Choroid plexus epithelial cell (primary cell): ENCODE data around the gene DAPK1.
A peak's percentile ranks its signal among the peaks of the same experiment; 100 is the strongest.
"Not testable (repeated sequence)": the region's sequence is repeated elsewhere in the genome, so short reads cannot be mapped to it uniquely, and the experiment has no call there.

Source experiments
- DNase-seq: peaks from one replicate; pipeline ENCODE4 v3.0.0-alpha.2; 2010; ENCODE audit warnings: low read depth
- H3K4me3 ChIP-seq: 2 replicates; pipeline ENCODE4 v1.5.1; 2011; ENCODE audit warnings: low read depth, mild to moderate bottlenecking, control low read depth, low read length, moderate library complexity
- TF ChIP-seq, protein P1 (sequence below): conservative IDR thresholded peaks from 2 replicates; pipeline ENCODE4 v1.5.1; 2011; ENCODE audit warnings: low read depth, mild to moderate bottlenecking, control low read depth, inconsistent platforms, low read length, moderate library complexity

The DAPK1 gene

GRCh38 chr9:87542141-87542540, 44.5 kb downstream of the DAPK1 start:
- TF ChIP-seq, protein P1, sequence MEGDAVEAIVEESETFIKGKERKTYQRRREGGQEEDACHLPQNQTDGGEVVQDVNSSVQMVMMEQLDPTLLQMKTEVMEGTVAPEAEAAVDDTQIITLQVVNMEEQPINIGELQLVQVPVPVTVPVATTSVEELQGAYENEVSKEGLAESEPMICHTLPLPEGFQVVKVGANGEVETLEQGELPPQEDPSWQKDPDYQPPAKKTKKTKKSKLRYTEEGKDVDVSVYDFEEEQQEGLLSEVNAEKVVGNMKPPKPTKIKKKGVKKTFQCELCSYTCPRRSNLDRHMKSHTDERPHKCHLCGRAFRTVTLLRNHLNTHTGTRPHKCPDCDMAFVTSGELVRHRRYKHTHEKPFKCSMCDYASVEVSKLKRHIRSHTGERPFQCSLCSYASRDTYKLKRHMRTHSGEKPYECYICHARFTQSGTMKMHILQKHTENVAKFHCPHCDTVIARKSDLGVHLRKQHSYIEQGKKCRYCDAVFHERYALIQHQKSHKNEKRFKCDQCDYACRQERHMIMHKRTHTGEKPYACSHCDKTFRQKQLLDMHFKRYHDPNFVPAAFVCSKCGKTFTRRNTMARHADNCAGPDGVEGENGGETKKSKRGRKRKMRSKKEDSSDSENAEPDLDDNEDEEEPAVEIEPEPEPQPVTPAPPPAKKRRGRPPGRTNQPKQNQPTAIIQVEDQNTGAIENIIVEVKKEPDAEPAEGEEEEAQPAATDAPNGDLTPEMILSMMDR: no peak
- no peak for DNase-seq
- no peak overlapping the region for H3K4me3 ChIP-seq

GRCh38 chr9:87543251-87543650, 45.6 kb downstream of the DAPK1 start:
- no peak overlapping the region for H3K4me3 ChIP-seq
- TF ChIP-seq, protein P1: no peak
- peak; percentile 19 for DNase-seq

DNA sequence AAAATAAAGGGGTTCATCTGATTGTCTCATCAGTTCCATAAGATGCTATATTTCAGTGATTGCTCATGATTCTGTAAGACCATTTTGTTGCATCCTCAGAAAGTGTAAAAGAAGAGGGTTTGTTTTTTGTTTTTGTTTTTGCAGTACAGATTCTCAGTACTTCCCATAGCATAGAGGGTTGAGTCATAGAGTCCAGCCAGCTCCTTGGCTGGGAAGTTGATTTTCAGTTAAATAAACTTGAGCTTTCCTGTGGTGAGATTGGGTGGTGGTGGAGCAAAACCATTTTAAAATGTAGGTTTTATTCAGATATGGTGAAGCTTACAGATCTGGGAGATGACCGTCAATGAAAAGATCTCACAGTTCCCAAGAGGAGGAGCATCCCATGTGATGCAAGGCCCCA, 48.2 kb downstream of the DAPK1 start:
- TF ChIP-seq, protein P1: no peak

GRCh38 chr9:87546704-87547103, 49.0 kb downstream of the DAPK1 start:
- TF ChIP-seq, protein P1: no peak
- DNase-seq: peak; percentile 36
- no peak overlapping the region for H3K4me3 ChIP-seq

More for the DNA sequence above, 48.2 kb downstream of the DAPK1 start:
- no peak overlapping the region for H3K4me3 ChIP-seq
- DNase-seq: peak; percentile 75

DNA sequence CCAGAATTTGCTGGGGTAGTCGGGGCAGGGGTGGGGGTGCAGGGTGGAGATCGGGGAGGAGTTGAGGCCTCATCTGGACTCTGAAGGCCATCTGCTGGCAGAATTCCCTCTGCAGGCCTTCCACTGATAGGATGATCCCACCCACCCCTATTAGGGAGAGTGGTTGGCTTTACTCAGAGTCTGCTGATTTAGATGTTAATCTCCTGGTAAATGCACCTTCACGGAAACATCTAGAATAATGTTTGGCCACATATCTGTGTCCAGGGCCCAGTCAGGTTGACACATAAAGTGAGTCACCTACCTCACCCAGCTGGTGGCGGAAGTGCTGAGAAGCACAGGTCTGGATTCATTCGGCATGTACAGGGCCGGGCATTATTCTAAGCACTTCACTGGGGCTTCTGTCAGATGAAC, 50.0 kb downstream of the DAPK1 start:
- TF ChIP-seq, protein P1: no peak
- H3K4me3 ChIP-seq: no peak overlapping the region
- DNase-seq: peak; percentile 29

- no peak for DNase-seq
- TF ChIP-seq, protein P1: no peak
- H3K4me3 ChIP-seq: no peak overlapping the region
Observed at GRCh38 chr9:87548159-87548558, 50.5 kb downstream of the DAPK1 start.

GRCh38 chr9:87549088-87549487, 51.4 kb downstream of the DAPK1 start:
- not testable (repeated sequence) for DNase-seq, H3K4me3 ChIP-seq

DNA sequence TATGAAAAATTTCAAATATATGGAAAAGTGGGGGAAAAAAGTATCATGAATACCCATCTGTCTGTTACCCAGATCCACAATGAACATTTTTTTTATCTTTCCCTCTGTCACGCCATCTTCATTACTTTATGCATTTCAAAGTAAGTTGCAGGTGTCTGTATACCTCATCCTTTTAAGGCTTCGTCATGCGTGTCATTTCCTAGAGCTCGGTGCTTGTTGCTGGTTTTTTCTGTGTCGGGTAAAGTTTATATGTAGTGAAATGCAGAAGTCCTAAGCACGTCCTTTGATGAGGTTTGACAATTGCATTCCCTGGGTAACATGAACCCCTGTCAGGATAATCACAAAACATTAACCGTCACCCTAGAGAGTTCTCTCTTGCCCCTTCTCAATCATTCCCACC, 52.1 kb downstream of the DAPK1 start:
- TF ChIP-seq, protein P1: no peak
- no peak overlapping the region for H3K4me3 ChIP-seq

More for the DNA sequence above, 52.1 kb downstream of the DAPK1 start:
- DNase-seq: no peak
